Endothelial cell of umbilical vein (primary cell): ENCODE results near the gene ECEL1.

ENCODE experiments used
- CTCF ChIP-seq, 2 donors: IDR thresholded peaks; 1 replicate in 1 of 2; 2 replicates in 1 of 2; pipeline ENCODE4 v1.5.1; 2011; ENCODE audit warnings: low read length in 2 of 2, mild to moderate bottlenecking in 2 of 2, moderate library complexity in 2 of 2, control low read depth in 1 of 2, inconsistent platforms in 1 of 2, low read depth in 1 of 2; ENCODE audit not compliant: insufficient read depth in 1 of 2; ENCODE audit errors: extremely low read depth in 1 of 2
- FOS ChIP-seq: IDR thresholded peaks from 2 replicates; pipeline ENCODE4 v1.6.1; 2011; ENCODE audit warnings: mild to moderate bottlenecking, low read length, moderate library complexity, borderline replicate concordance; ENCODE audit not compliant: insufficient read depth
- JUN ChIP-seq: IDR thresholded peaks from 2 replicates; pipeline ENCODE4 v1.6.1; 2011; ENCODE audit warnings: borderline replicate concordance, low read depth; ENCODE audit not compliant: insufficient read length, insufficient read depth
- MAX ChIP-seq: IDR thresholded peaks from 2 replicates; pipeline ENCODE4 v1.6.1; 2011; ENCODE audit not compliant: insufficient read depth, insufficient read length
- POLR2A ChIP-seq: IDR thresholded peaks from 2 replicates; pipeline ENCODE4 v1.6.1; 2012; ENCODE audit warnings: low read depth, mild to moderate bottlenecking, control low read depth, low read length
- POLR2AphosphoS5 ChIP-seq: IDR thresholded peaks from 2 replicates; pipeline ENCODE4 v1.6.1; 2012; ENCODE audit warnings: low read depth, mild to moderate bottlenecking, control low read depth, low read length, moderate library complexity; ENCODE audit not compliant: insufficient read depth

- TF ChIP-seq POLR2A = no peak
- TF ChIP-seq CTCF (IDR thresholded peaks at IDR 0.05; ENCODE audit: extremely low read depth in 1 of 2, insufficient read depth in 1 of 2, low read depth in 1 of 2, low read length in 2 of 2) = no peak
- TF ChIP-seq JUN = no peak
- TF ChIP-seq MAX = no peak
- TF ChIP-seq POLR2AphosphoS5 = no peak
- TF ChIP-seq FOS = no peak
Measured at GRCh38 chr2:232476045-232476444, 11.6 kb downstream of the ECEL1 start.
